Caco-2 (cell line): ENCODE measurements around the gene ZNF319. TPM values are rescaled to one million over a fixed set of nuclear protein-coding genes. Genes with fewer than 3 reads are reported as not detected.

Experiments used
- BruUV-seq: library from RNA; stranded (reverse); fragments of 400-500 nt; replicated peaks from 2 replicates; lab custom pipeline; 2021; lab: Mats Ljungman, UMichigan
- CTCF ChIA-PET: fragments of 300-600 bp; sonication (Branson Sonifier 250); formaldehyde crosslinking; loops from one replicate; lab custom pipeline; 2022; ENCODE audit warnings: antibody characterized with exemption; lab: Charles Lee
- POLR2A ChIA-PET: fragments of 300-600 bp; sonication (Branson Sonifier 250); formaldehyde crosslinking; loops from one replicate; lab custom pipeline; 2022; ENCODE audit warnings: antibody characterized with exemption; lab: Charles Lee
- DNase-seq, 2 experiments: peaks; one replicate each; pipeline versions ENCODE4 v3.0.0 to v3.0.0-alpha.2; 2020 to 2022
- H3K27me3 ChIP-seq: replicated peaks from 2 replicates; pipeline ENCODE4 v1.6.0; 2011; ENCODE audit warnings: low read length; ENCODE audit not compliant: control insufficient read depth, insufficient read depth
- H3K36me3 ChIP-seq: 2 replicates; pipeline ENCODE4 v1.5.1; 2011; ENCODE audit warnings: low read length; ENCODE audit not compliant: control insufficient read depth, insufficient read depth
- H3K4me1 ChIP-seq: fragments of 250-450 bp; sonication (Bioruptor Pico); 2 replicates; pipeline ENCODE4 v1.5.1; 2020; ENCODE audit warnings: mild to moderate bottlenecking
- H3K4me3 ChIP-seq: 2 replicates; pipeline ENCODE4 v1.5.1; 2011; ENCODE audit warnings: low read depth, mild to moderate bottlenecking, control low read depth, low read length
- H3K9me3 ChIP-seq: fragments of 250-450 bp; sonication (Bioruptor Pico); 2 replicates; pipeline ENCODE4 v1.5.1; 2020; ENCODE audit warnings: mild to moderate bottlenecking, moderate library complexity
- H3K27ac Mint-ChIP-seq: one replicate; pipeline ENCODE4 v1.8.0; 2022; ENCODE audit warnings: mixed read lengths; ENCODE audit not compliant: unreplicated experiment
- H3K27me3 Mint-ChIP-seq: one replicate; pipeline ENCODE4 v1.8.0; 2022; ENCODE audit warnings: mixed read lengths; ENCODE audit not compliant: insufficient read depth, unreplicated experiment
- H3K36me3 Mint-ChIP-seq: one replicate; pipeline ENCODE4 v1.8.0; 2022; ENCODE audit warnings: mild to moderate bottlenecking, mixed read lengths; ENCODE audit not compliant: insufficient read depth, unreplicated experiment
- H3K4me1 Mint-ChIP-seq: one replicate; pipeline ENCODE4 v1.8.0; 2022; ENCODE audit warnings: low read depth, mixed read lengths; ENCODE audit not compliant: unreplicated experiment
- H3K4me3 Mint-ChIP-seq: one replicate; pipeline ENCODE4 v1.8.0; 2022; ENCODE audit warnings: mild to moderate bottlenecking, moderate library complexity, mixed read lengths; ENCODE audit not compliant: unreplicated experiment
- H3K9me3 Mint-ChIP-seq: one replicate; pipeline ENCODE4 v1.8.0; 2022; ENCODE audit warnings: mixed read lengths; ENCODE audit not compliant: unreplicated experiment
- CTCF ChIP-seq, 2 experiments: fragments of 200-600 bp in 1 of 2; IDR thresholded peaks; 1 replicate in 1 of 2; 2 replicates in 1 of 2; pipeline versions ENCODE4 v1.5.1 to v1.8.0; 2011 to 2022; ENCODE audit warnings: antibody characterized with exemption in 1 of 2, control low read depth in 1 of 2, inconsistent platforms in 1 of 2, low read depth in 1 of 2, low read length in 1 of 2, mild to moderate bottlenecking in 1 of 2, moderate library complexity in 1 of 2; ENCODE audit not compliant: insufficient read depth in 1 of 2, severe bottlenecking in 1 of 2, unreplicated experiment in 1 of 2
- intact Hi-C: fragments of 100-400 bp; cut with micrococcal nuclease; formaldehyde crosslinking; loops from one replicate; pipeline ENCODE4 v1.10.0; 2022; ENCODE audit not compliant: unreplicated experiment
- total RNA-seq: library from RNA; stranded (reverse); gene quantifications from 2 replicates; pipeline ENCODE4 v1.2.3, GENCODE V29; 2022

Gene ZNF319
- total RNA-seq, 1 experiment from 2014 or later: 16.3 TPM

GRCh38 chr16:57957673-57958392 lies 42.6 kb downstream of the ZNF319 start:
- no peak for DNase-seq
- Mint-ChIP-seq H3K9me3 (no peaks in the 10 kb centered on the region), H3K27me3 (no peaks in the 10 kb centered on the region), H3K36me3 (peaks cover 10% of the 10 kb centered on the region), H3K4me1 (peaks cover 17% of the 10 kb centered on the region), H3K27ac (no peak overlapping the region), H3K4me3 (no peak overlapping the region)
- no peak for TF ChIP-seq CTCF (IDR thresholded peaks at IDR 0.05; ENCODE audit: insufficient read depth in 1 of 2, low read depth in 1 of 2, low read length in 1 of 2, severe bottlenecking in 1 of 2, unreplicated experiment in 1 of 2)
- intact Hi-C loops: no loop called here
- no TSS peak for BruUV-seq
- H3K4me1 ChIP-seq: no peaks in the 10 kb centered on the region
- H3K36me3 ChIP-seq: no peaks in the 10 kb centered on the region
- H3K9me3 ChIP-seq: no peaks in the 10 kb centered on the region
- H3K4me3 ChIP-seq: no peak overlapping the region
- H3K27me3 ChIP-seq: no peaks in the 10 kb centered on the region
- ChIA-PET POLR2A (no interaction called here), CTCF (no interaction called here)

GRCh38 chr16:57956924-57957672 lies 43.4 kb downstream of the ZNF319 start:
- intact Hi-C loops: no loop called here
- peaks cover 17% of the 10 kb centered on the region for H3K4me1 Mint-ChIP-seq
- Histone ChIP-seq H3K4me3 (no peak overlapping the region), H3K27me3 (no peaks in the 10 kb centered on the region), H3K36me3 (no peaks in the 10 kb centered on the region), H3K9me3 (no peaks in the 10 kb centered on the region), H3K4me1 (no peaks in the 10 kb centered on the region)
- ChIA-PET CTCF (no interaction called here), POLR2A (no interaction called here)
- H3K4me3 Mint-ChIP-seq: no peak overlapping the region
- BruUV-seq: no TSS peak
- H3K36me3 Mint-ChIP-seq: peaks cover 10% of the 10 kb centered on the region
- H3K27ac Mint-ChIP-seq: no peak overlapping the region
- H3K9me3 Mint-ChIP-seq: no peaks in the 10 kb centered on the region
- H3K27me3 Mint-ChIP-seq: no peaks in the 10 kb centered on the region
- TF ChIP-seq CTCF (IDR thresholded peaks at IDR 0.05; ENCODE audit: insufficient read depth in 1 of 2, low read depth in 1 of 2, low read length in 1 of 2, severe bottlenecking in 1 of 2, unreplicated experiment in 1 of 2): no peak
- DNase-seq: no peak

- ChIA-PET CTCF (no interaction called here), POLR2A (no interaction called here)
- H3K27ac Mint-ChIP-seq: no peak overlapping the region
Measured at GRCh38 chr16:57956270-57956808, 44.1 kb downstream of the ZNF319 start.

More at GRCh38 chr16:57956270-57956808, 44.1 kb downstream of the ZNF319 start:
- no peaks in the 10 kb centered on the region for H3K36me3 ChIP-seq
- no peak for DNase-seq
- Mint-ChIP-seq H3K4me1 (peaks cover 17% of the 10 kb centered on the region), H3K27me3 (no peaks in the 10 kb centered on the region), H3K9me3 (no peaks in the 10 kb centered on the region), H3K36me3 (peaks cover 10% of the 10 kb centered on the region), H3K4me3 (no peak overlapping the region)
- no TSS peak for BruUV-seq
- no peak for TF ChIP-seq CTCF (IDR thresholded peaks at IDR 0.05; ENCODE audit: insufficient read depth in 1 of 2, low read depth in 1 of 2, low read length in 1 of 2, severe bottlenecking in 1 of 2, unreplicated experiment in 1 of 2)
- no peaks in the 10 kb centered on the region for H3K27me3 ChIP-seq
- no peaks in the 10 kb centered on the region for H3K9me3 ChIP-seq
- no peak overlapping the region for H3K4me3 ChIP-seq
- H3K4me1 ChIP-seq: no peaks in the 10 kb centered on the region
- intact Hi-C loops: no loop called here
